ENCODE data around the gene ARHGEF37.
A peak's percentile ranks its signal among the peaks of the same experiment; 100 is the strongest.
"Not testable (repeated sequence)": the region's sequence is repeated elsewhere in the genome, so short reads cannot be mapped to it uniquely, and the experiment has no call there.

The ARHGEF37 gene

GRCh38 chr5:149581192-149581861, at the start of gene ARHGEF37:
Gene ARHGEF37 (plus strand): TSS chr5:149581498. CDS start chr5:149597770, 16,272 bp downstream.
- DNase-seq (ENCODE audit: low read depth), result no peak

GRCh38 chr5:149532413-149532812, 48.9 kb upstream of the ARHGEF37 start:
- DNase-seq (ENCODE audit: low read depth), result no peak

GRCh38 chr5:149535787-149536186, 45.5 kb upstream of the ARHGEF37 start:
- not testable (repeated sequence) for DNase-seq (ENCODE audit: low read depth)

DNA sequence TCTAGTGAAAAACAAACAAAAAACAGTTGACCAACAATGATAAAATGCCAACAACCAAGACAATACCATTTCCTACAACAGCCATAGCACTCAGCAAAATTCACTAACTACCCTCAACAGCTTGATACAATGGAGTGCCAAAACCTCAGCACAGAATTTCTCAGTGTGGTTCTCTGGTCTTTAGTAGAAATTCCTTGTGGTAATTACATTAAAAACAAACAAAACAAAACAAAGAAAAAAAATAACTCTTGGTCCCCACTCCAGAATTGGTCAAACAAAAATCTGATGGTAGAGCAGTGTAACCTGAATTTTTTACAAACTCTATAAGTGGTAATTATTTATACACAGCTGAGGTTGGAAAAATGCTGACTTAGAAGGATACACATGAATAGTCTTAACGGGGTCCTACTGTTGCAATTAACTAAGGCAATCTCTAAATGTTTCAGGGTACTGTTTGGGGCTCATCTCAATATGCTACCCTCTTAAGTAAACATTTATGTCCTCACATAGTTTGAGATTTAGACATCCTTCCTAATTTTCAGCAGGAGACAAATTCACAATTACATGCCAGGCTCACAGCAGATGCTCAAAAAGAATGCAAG, 43.8 kb upstream of the ARHGEF37 start:
- DNase-seq (ENCODE audit: low read depth), result no peak

DNA sequence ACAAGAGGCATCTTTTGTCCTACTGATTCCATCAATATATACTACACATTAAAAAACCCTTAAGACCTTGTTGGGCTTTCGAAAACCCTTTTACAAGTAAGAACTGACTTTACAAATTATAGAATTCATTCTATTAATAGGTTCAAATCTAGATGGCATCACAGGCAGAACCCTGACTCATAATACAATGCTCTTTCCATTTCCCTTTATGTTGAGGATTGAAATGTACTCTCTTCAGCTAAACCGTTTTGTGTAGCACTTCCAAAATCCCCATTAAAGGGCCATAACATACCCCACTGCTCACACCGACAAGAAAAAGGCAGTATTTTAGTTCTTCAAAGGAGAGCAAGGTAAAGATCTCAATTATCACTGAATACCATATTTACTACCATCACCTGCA, 41.2 kb upstream of the ARHGEF37 start:
- no peak for DNase-seq (ENCODE audit: low read depth)

DNA sequence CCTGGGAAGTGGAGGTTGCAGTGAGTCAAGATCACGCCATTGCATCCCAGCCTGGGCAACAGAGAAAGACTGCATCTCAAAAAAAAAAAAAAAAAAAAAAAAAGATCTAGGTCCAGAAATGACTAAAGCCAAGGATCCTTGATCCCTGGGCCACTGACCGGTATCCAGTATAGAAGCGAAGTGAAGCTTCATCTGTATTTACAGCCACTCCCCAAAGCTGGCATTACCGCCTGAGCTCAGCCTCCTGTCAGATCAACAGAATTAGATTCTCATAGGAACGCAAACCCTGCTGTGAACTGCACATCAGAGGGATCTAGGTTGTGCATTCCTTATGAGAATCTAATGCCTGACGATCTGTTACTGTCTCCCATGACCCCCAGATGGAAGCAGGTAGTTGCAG, 39.4 kb upstream of the ARHGEF37 start:
- no peak for DNase-seq (ENCODE audit: low read depth)

DNA sequence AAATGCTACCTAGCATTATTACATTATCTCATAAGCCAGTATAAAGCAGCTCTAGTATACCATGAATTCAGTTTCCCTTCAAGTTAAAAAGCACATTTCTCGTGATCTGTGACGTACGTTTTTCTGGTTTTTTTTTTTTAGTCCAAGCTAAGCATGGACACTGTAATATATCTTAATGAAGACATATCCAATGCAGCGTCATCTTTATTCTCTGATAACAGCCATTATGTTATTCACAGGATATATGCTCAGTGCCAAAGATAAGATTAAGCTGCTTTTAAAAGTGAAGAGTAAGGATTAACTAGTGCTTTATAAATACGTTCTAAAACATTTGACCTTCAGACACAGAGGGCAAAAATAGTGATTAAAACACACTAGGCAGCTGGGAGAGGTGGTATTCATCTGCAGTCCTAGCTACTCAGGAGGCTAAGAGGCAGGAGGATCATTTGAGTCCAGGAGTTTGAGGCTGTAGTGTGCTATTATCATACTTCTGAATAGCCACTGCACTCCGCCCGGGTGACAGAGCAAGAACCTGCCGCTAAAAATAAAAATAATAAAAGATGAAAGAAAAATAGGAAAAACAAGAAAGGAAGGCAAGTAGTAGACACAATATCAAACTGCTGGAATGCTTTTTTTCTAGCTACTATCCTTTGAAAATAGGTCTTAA, 37.8 kb upstream of the ARHGEF37 start:
- DNase-seq (ENCODE audit: low read depth), result no peak

DNA sequence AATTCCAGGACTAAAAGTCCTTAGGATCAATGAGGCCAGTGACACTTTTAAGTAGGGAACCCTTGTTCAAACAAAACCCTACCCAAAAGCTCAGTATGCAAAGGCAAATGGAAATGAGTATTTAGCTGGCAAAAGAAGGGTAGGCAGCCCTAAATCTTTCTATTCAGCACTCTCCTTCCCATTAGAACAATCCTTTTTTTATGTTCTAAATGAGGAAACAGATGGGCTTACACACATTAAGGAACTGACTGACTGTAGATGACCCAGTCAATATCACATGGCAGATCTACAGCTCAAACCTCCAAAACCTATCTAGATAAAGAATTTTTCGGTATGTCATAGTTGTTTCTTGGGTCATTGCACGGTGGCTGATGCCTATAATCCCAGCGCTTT, 37.3 kb upstream of the ARHGEF37 start:
- no peak for DNase-seq (ENCODE audit: low read depth)

DNA sequence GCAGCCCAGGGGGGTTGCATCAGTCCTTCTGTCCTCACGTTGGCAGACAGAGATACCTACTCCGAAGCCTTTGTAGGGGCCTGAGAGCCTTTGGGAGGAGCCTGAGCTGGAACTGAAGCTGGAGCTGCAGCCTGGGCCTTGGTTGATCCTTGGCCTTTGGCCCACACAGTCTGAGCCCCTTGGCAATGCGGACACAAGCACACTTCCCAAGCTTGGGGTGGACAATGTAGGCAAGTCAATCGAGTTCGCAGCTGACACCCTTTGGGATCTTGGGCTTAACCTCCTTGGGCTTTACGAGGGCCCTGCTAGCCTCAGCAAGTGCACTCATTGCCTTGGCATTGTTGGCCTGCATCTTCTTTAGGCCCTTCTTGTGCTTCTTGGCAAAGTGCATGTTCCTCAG, 36.0 kb upstream of the ARHGEF37 start:
- DNase-seq (ENCODE audit: low read depth), result no peak

- no peak for DNase-seq (ENCODE audit: low read depth)
These were observed 34.3 kb upstream of the ARHGEF37 start for GRCh38 chr5:149546974-149547373.

GRCh38 chr5:149549461-149550267, 31.6 kb upstream of the ARHGEF37 start:
- DNase-seq (ENCODE audit: low read depth), result peak; percentile 3

- no peak for DNase-seq (ENCODE audit: low read depth)
These were observed 31.1 kb upstream of the ARHGEF37 start for GRCh38 chr5:149550268-149550583.

GRCh38 chr5:149550594-149551226, 30.6 kb upstream of the ARHGEF37 start:
- DNase-seq (ENCODE audit: low read depth), result no peak

- peak; percentile 99 for DNase-seq (ENCODE audit: low read depth)
These were observed 29.9 kb upstream of the ARHGEF37 start, which contains the start of gene CSNK1A1 for GRCh38 chr5:149551227-149552037. Gene CSNK1A1 (minus strand): TSS chr5:149551439. CDS start chr5:149550964, 475 bp downstream.

GRCh38 chr5:149552038-149552494, 29.2 kb upstream of the ARHGEF37 start:
- DNase-seq (ENCODE audit: low read depth), result no peak

DNA sequence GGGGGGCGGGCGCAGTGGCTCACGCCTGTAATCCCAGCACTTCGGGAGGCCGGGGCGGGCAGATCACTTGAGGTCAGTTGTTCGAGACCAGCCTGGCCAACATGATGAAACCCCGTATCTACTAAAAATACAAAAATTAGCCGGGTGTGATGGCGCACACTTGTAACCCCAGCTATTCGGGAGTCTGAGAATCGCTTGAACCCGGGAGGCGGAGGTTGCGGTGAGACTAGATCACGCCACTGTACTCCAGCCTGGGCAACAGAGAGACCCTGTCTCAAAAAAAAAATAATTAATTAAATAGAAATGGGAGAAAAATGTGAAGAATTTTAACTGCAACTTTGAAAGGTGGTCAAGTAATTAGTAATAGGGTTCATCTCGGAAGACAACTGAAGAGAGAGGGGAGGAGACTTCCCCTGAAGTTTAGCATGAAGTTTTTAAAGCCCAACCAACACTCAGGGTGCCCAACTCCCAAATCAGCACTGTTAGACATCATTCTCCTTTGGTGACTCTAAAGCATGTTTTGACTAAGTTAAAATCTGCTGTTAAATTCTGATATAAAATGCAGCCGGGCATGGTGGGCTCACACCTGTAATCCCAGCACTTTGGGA, 28.6 kb upstream of the ARHGEF37 start:
- no peak for DNase-seq (ENCODE audit: low read depth)

DNA sequence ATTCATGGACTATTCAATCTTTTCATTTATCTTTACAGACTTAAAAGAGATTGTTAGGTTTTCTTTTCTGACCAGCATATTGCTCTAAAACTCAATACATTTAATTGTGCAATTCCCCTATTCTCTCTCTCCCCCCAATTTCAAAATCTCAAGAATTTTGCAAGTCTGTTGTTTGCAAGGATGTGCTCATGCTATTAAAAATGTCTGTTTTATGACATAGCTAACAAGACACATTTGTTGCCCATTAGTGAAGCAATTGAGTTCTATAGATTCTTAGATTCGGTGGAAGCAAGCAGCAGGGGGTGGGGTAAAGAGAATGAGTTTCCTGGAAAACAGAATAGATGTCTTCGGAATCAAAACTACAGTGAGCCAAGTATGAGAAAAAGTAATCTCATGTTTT, 21.6 kb upstream of the ARHGEF37 start:
- DNase-seq (ENCODE audit: low read depth), result no peak

GRCh38 chr5:149561848-149562247, 19.4 kb upstream of the ARHGEF37 start:
- DNase-seq (ENCODE audit: low read depth), result no peak

- DNase-seq (ENCODE audit: low read depth), result no peak
These were observed 17.8 kb upstream of the ARHGEF37 start for GRCh38 chr5:149563466-149563865.

DNA sequence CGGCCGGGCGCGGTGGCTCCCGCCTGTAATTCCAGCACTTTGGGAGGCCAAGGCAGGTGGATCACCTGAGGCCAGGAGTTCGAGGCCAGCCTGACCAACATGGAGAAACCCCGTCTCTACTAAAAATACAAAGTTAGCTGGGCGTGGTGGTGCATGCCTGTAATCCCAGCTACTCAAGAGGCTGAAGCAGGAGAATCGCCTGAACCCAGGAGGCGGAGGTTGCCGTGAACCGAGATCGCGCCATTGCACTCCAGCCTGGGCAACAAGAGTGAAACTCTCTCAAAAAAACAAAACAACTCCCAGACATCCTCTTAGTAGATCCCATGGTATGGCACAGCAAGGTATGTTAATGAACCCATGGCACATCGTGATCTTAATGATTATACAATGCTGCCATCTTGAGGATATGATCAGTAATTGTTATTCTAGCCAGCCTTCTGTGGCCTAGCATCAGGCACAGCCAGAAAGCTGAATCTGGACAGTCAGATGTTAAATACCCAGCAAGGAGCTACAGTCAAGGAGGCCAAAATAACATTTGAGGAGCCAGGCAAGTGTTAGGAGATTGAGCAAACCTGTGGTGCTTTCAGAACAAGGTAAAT, 16.7 kb upstream of the ARHGEF37 start:
- DNase-seq (ENCODE audit: low read depth), result not testable (repeated sequence)
